Sigmoid colon (tissue), 4 donors: Measurements from ENCODE around the gene WBP2.

Experiments used
- EP300 ChIP-seq, 4 donors: sonication (generic); formaldehyde crosslinking; IDR thresholded peaks; one replicate each; pipeline ENCODE4 v1.6.1; 2017; ENCODE audit warnings: antibody characterized with exemption in 4 of 4
- POLR2A ChIP-seq, 2 donors: fragments of 450-650 bp; IDR thresholded peaks; one replicate each; pipeline ENCODE4 v1.6.1; 2016; ENCODE audit warnings: antibody characterized with exemption in 2 of 2, mild to moderate bottlenecking in 2 of 2, moderate library complexity in 2 of 2
- POLR2AphosphoS5 ChIP-seq, 4 donors: sonication (generic); formaldehyde crosslinking; IDR thresholded peaks; one replicate each; pipeline ENCODE4 v1.6.1; 2017; ENCODE audit warnings: antibody characterized with exemption in 4 of 4
- TF ChIP-seq, protein P1 (sequence below), 4 experiments: fragments of 450-650 bp in 3 of 4; fragments of 200-600 bp in 1 of 4; IDR thresholded peaks; one replicate each; pipeline ENCODE4 v1.5.1; 2016 to 2019; ENCODE audit warnings: antibody characterized with exemption in 4 of 4, mild to moderate bottlenecking in 3 of 4, moderate library complexity in 2 of 4

DNA sequence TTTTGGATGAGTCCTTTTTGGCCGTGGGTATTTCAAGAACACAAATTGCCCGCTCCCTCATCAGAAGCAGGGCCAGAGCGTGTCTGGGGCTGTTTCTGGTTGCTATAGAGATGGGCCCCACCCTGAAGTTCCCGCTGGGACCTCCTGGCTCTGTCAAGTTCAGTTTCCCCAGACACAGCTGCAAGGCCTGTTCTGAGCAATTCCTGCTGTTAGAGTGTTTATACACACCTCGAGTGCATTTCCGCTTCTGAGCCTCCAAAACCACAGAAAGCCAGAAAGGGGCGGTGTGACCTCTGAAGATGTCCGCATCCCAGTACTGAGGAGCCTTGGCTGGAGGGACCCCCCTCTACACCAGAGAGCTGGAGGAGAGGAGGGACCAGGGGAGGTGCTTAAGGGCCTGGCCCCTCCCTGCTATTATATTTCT lies 9.3 kb upstream of the WBP2 start:
- TF ChIP-seq, protein P1, sequence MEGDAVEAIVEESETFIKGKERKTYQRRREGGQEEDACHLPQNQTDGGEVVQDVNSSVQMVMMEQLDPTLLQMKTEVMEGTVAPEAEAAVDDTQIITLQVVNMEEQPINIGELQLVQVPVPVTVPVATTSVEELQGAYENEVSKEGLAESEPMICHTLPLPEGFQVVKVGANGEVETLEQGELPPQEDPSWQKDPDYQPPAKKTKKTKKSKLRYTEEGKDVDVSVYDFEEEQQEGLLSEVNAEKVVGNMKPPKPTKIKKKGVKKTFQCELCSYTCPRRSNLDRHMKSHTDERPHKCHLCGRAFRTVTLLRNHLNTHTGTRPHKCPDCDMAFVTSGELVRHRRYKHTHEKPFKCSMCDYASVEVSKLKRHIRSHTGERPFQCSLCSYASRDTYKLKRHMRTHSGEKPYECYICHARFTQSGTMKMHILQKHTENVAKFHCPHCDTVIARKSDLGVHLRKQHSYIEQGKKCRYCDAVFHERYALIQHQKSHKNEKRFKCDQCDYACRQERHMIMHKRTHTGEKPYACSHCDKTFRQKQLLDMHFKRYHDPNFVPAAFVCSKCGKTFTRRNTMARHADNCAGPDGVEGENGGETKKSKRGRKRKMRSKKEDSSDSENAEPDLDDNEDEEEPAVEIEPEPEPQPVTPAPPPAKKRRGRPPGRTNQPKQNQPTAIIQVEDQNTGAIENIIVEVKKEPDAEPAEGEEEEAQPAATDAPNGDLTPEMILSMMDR (IDR thresholded peaks at IDR 0.05), result no peak
- TF ChIP-seq POLR2AphosphoS5 (IDR thresholded peaks at IDR 0.05) (peak; percentile 45 to 80 (median 70)), EP300 (IDR thresholded peaks at IDR 0.05) (no peak), POLR2A (IDR thresholded peaks at IDR 0.05) (no peak)
